PC-9 (cell line): Measurements from ENCODE around the gene CT47C1. TPM values are rescaled to one million over a fixed set of nuclear protein-coding genes. Genes with fewer than 3 reads are reported as not detected.

Experiments
- BruUV-seq: library from RNA; stranded (reverse); fragments of 400-500 nt; replicated peaks from 2 replicates; lab custom pipeline; 2021; lab: Mats Ljungman, UMichigan
- CTCF ChIA-PET: fragments of 300-600 bp; sonication (Branson Sonifier 250); formaldehyde crosslinking; loops from one replicate; lab custom pipeline; 2022; ENCODE audit warnings: antibody characterized with exemption; lab: Charles Lee
- POLR2A ChIA-PET: fragments of 300-600 bp; sonication (Branson Sonifier 250); formaldehyde crosslinking; loops from one replicate; lab custom pipeline; 2022; ENCODE audit warnings: antibody characterized with exemption; ENCODE audit not compliant: unreplicated experiment; lab: Charles Lee
- DNase-seq, 2 experiments: peaks; one replicate each; pipeline versions ENCODE4 v3.0.0 to v3.0.0-alpha.2; 2015 to 2022; ENCODE audit warnings: mixed read lengths in 1 of 2
- H2AFZ ChIP-seq: fragments of 200-600 bp; sonication (generic); 2 replicates; pipeline ENCODE4 v1.8.1; 2017; ENCODE audit warnings: antibody characterized with exemption
- H3F3A ChIP-seq: fragments of 200-600 bp; sonication (generic); 2 replicates; pipeline ENCODE4 v1.8.1; 2017; ENCODE audit warnings: antibody characterized with exemption, mild to moderate bottlenecking, low read depth; ENCODE audit not compliant: insufficient read depth
- H3K27ac ChIP-seq: fragments of 200-600 bp; sonication (generic); 2 replicates; pipeline ENCODE4 v1.6.1; 2016; ENCODE audit warnings: mixed run types
- H3K27me3 ChIP-seq: fragments of 200-600 bp; sonication (generic); 2 replicates; pipeline ENCODE4 v1.6.1; 2016; ENCODE audit warnings: low read depth, mixed run types; ENCODE audit not compliant: insufficient read depth
- H3K36me3 ChIP-seq: fragments of 200-600 bp; sonication (generic); 2 replicates; pipeline ENCODE4 v1.6.1; 2016; ENCODE audit warnings: low read depth, mixed run types
- H3K4me1 ChIP-seq: fragments of 200-600 bp; sonication (generic); replicated peaks from 2 replicates; pipeline ENCODE4 v1.6.1; 2016; ENCODE audit warnings: mixed run types; ENCODE audit not compliant: insufficient read depth
- H3K4me2 ChIP-seq: fragments of 200-600 bp; sonication (generic); 2 replicates; pipeline ENCODE4 v1.6.1; 2017; ENCODE audit warnings: mixed run types
- H3K4me3 ChIP-seq: fragments of 200-600 bp; sonication (generic); 2 replicates; pipeline ENCODE4 v1.6.1; 2016; ENCODE audit warnings: mixed run types
- H3K79me2 ChIP-seq: fragments of 200-600 bp; sonication (generic); 2 replicates; pipeline ENCODE4 v1.6.1; 2017; ENCODE audit warnings: low read depth, mixed run types
- H3K9me2 ChIP-seq: fragments of 200-600 bp; sonication (generic); 2 replicates; pipeline ENCODE4 v1.8.1; 2017; ENCODE audit warnings: mild to moderate bottlenecking; ENCODE audit not compliant: insufficient read depth
- H3K9me3 ChIP-seq: fragments of 200-600 bp; sonication (generic); 2 replicates; pipeline ENCODE4 v1.8.1; 2016; ENCODE audit warnings: low read depth; ENCODE audit not compliant: insufficient read depth
- H4K20me1 ChIP-seq: fragments of 200-600 bp; sonication (generic); 2 replicates; pipeline ENCODE4 v1.8.1; 2017; ENCODE audit not compliant: insufficient read depth
- CTCF ChIP-seq: fragments of 200-600 bp; sonication (generic); conservative IDR thresholded peaks from 2 replicates; pipeline ENCODE4 v1.6.1; 2017; ENCODE audit warnings: mixed run types, antibody characterized with exemption, mild to moderate bottlenecking, moderate library complexity
- EZH2 ChIP-seq: fragments of 200-600 bp; sonication (generic); IDR thresholded peaks from 2 replicates; pipeline ENCODE4 v1.8.0; 2017; ENCODE audit warnings: antibody characterized with exemption, low read depth
- intact Hi-C: fragments of 100-400 bp; cut with micrococcal nuclease; formaldehyde crosslinking; loops from one replicate; pipeline ENCODE4 v1.10.0; 2022; ENCODE audit not compliant: unreplicated experiment
- total RNA-seq: library from RNA; stranded (reverse); gene quantifications from 2 replicates; pipeline ENCODE4 v1.2.3, GENCODE V29; 2021

Gene CT47C1
- total RNA-seq, 1 experiment from 2014 or later, result not detected

- Histone ChIP-seq H3K9me3 (no peaks in the 10 kb centered on the region), H2AFZ (no peak overlapping the region), H3K79me2 (no peaks in the 10 kb centered on the region), H3K9me2 (no peaks in the 10 kb centered on the region), H3K4me1 (no peaks in the 10 kb centered on the region), H3K4me3 (no peak overlapping the region), H3K4me2 (no peak overlapping the region), H3K36me3 (no peaks in the 10 kb centered on the region), H4K20me1 (no peaks in the 10 kb centered on the region), H3K27ac (no peak overlapping the region), H3K27me3 (no peaks in the 10 kb centered on the region; the same call in 1 of the 2 replicates), H3F3A (no peaks in the 10 kb centered on the region)
- intact Hi-C loops, result loop anchor here (10.0 kb wide), 1 partner anchor 608 kb away; no protein-coding TSS in a partner anchor
- ChIA-PET CTCF (interaction anchor here (0.6 kb wide), 1 partner anchor 247 kb away, joined by 5 read pairs; no protein-coding TSS in a partner anchor), POLR2A (interaction anchor here (0.5 kb wide), 1 partner anchor 436 kb away, joined by 21 read pairs; no protein-coding TSS in a partner anchor)
- no TSS peak for BruUV-seq
- DNase-seq, result no peak
- no peak for TF ChIP-seq EZH2
Measured at GRCh38 chrX:119062750-119063374, 9.9 kb upstream of the CT47C1 start.

GRCh38 chrX:119063428-119063827, 9.4 kb upstream of the CT47C1 start:
- Histone ChIP-seq H3K27ac (no peak overlapping the region), H3K79me2 (no peaks in the 10 kb centered on the region), H4K20me1 (no peaks in the 10 kb centered on the region), H3K9me2 (no peaks in the 10 kb centered on the region), H3F3A (no peaks in the 10 kb centered on the region), H3K4me2 (no peak overlapping the region), H3K4me3 (no peak overlapping the region), H3K9me3 (no peaks in the 10 kb centered on the region), H2AFZ (no peak overlapping the region), H3K27me3 (peaks cover 3% of the 10 kb centered on the region; the same call in 1 of the 2 replicates), H3K4me1 (no peaks in the 10 kb centered on the region), H3K36me3 (no peaks in the 10 kb centered on the region)
- DNase-seq, result no peak
- BruUV-seq, result no TSS peak
- intact Hi-C loops, result loop anchor here (10.0 kb wide), 1 partner anchor 609 kb away; no protein-coding TSS in a partner anchor
- TF ChIP-seq CTCF (no peak), EZH2 (no peak)
- CTCF ChIA-PET, result no interaction called here
- POLR2A ChIA-PET, result no interaction called here

GRCh38 chrX:119067023-119067739, 5.6 kb upstream of the CT47C1 start:
- Histone ChIP-seq H2AFZ (no peak overlapping the region), H3K79me2 (no peaks in the 10 kb centered on the region), H3K9me3 (no peaks in the 10 kb centered on the region), H3K4me2 (no peak overlapping the region), H3K27me3 (peaks cover 5% of the 10 kb centered on the region; the same call in 1 of the 2 replicates), H4K20me1 (no peaks in the 10 kb centered on the region), H3K27ac (no peak overlapping the region), H3K4me3 (no peak overlapping the region), H3F3A (no peaks in the 10 kb centered on the region), H3K4me1 (no peaks in the 10 kb centered on the region), H3K36me3 (no peaks in the 10 kb centered on the region), H3K9me2 (no peaks in the 10 kb centered on the region)
- CTCF ChIA-PET, result interaction anchor here (0.5 to 1.4 kb wide), 52 partner anchors 8 to 755 kb away, joined by 3 to 32 read pairs (median 6); no protein-coding TSS in a partner anchor
- TF ChIP-seq CTCF (peak; percentile 93), EZH2 (no peak)
- intact Hi-C loops, result loop anchor here (1.0 to 10.0 kb wide), 5 partner anchors 62 to 612 kb away; no protein-coding TSS in a partner anchor
- POLR2A ChIA-PET, result no interaction called here
- DNase-seq, result peak; percentile 52 to 71
- BruUV-seq, result no TSS peak
